C4-2B (cell line): ENCODE results near the gene CLPTM1.

Experiments
- ZFX ChIP-seq: fragments of 450-650 bp; IDR thresholded peaks from 2 replicates; pipeline ENCODE4 v1.6.1; 2017
- TF ChIP-seq, protein P1 (sequence below): fragments of 450-650 bp; conservative IDR thresholded peaks from 2 replicates; pipeline ENCODE4 v1.5.1; 2017; ENCODE audit warnings: mild to moderate bottlenecking

DNA sequence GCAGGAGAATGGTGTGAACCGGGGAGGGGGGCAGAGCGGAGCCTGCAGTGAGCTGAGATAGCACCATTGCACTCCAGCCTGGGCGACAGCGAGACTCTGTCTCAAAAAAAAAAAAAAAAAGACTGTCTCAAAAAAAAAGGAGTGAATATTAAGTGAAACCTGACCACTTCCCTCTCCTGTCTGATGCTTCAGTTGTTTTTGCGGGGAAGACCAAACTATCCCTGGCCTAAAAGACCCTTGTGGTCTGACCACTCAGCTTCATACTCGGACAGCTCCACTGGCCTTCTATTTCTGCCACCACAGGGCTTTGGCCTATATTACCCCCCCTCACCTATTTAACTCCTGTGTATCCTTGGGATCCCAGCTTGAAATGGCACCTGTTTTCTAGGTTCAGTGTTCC lies 85.9 kb downstream of the CLPTM1 start:
- TF ChIP-seq, protein P1, sequence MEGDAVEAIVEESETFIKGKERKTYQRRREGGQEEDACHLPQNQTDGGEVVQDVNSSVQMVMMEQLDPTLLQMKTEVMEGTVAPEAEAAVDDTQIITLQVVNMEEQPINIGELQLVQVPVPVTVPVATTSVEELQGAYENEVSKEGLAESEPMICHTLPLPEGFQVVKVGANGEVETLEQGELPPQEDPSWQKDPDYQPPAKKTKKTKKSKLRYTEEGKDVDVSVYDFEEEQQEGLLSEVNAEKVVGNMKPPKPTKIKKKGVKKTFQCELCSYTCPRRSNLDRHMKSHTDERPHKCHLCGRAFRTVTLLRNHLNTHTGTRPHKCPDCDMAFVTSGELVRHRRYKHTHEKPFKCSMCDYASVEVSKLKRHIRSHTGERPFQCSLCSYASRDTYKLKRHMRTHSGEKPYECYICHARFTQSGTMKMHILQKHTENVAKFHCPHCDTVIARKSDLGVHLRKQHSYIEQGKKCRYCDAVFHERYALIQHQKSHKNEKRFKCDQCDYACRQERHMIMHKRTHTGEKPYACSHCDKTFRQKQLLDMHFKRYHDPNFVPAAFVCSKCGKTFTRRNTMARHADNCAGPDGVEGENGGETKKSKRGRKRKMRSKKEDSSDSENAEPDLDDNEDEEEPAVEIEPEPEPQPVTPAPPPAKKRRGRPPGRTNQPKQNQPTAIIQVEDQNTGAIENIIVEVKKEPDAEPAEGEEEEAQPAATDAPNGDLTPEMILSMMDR = no peak
- TF ChIP-seq ZFX = no peak
